NCI-H1092 (cell line): ENCODE measurements around the gene DAPP1.

Source experiments
- DNase-seq: peaks from one replicate; lab custom pipeline; 2025; lab: John Stamatoyannopoulos, UW

The DAPP1 gene

DNA sequence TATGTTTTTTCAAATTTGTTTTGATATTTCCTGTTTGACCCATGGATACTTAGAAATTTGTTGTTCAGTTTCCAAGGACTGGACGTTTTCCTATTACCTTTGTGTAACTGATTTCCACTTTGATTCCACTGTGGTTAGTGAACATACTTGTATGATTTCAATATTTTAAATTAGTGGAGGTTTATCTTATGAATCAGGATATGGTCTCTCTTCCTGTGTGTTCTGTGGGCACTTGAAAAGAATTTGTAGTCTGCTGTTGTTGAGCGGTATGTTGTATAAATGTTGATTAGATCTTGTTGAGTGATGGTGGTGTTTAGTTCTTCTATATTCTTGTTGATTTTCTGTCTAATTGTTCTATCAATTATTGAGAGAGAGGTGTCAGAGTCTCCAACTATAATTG is 98.8 kb downstream of the DAPP1 start:
- no peak for DNase-seq

DNA sequence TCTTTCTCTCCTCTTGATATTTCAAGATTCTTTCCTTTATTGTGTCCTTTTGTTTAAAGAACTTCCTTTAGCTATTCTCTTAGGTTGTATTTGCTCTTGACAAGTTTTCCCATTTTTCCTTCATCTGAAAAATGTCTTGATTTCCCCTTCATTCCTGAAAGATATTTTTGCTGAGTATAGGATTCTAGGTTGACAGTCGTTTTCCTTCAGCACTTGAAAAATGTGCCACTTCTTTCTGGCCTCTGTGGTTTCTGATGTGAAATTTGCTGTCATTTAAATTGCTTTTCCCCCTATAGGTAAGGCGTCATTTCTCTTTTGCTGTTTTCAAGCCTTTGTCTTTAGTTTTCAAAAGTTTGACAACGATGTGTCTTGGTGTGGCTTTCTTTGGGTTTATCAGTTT is 100.9 kb downstream of the DAPP1 start:
- DNase-seq, result no peak

DNA sequence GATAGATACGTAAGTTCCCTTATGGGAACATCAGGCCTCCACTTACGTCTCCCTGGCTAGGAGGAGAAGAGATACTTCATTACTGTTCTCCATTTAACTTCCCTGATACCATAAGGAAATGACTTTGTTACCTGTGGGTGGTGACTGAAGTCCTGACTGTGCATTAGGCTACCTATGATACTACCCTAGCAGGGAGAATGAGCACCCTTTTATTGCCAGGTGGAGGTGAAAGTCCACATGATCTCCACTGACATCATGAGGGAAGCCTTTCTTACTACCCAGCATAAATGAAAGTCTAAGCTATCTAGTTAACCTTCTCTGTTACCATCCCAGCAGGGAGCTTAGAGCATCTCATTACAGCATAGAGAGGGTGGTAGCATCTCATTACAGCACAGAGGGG is 102.0 kb downstream of the DAPP1 start:
- no peak for DNase-seq
